Stomach (tissue), 9 donors: ENCODE data around the gene PKD2L2. TPM values are rescaled to one million over a fixed set of nuclear protein-coding genes. Genes with fewer than 3 reads are reported as not detected.

Experiments used
- DNase-seq, 2 donors: peaks; one replicate each; pipeline versions ENCODE4 v3.0.0 to v3.0.0-alpha.2; 2013 to 2019
- H3K27ac ChIP-seq, 5 donors: fragments of 200-600 bp in 4 of 5; sonication (generic) in 4 of 5; one replicate each; pipeline ENCODE4 v1.5.1; 2013 to 2019; ENCODE audit warnings: mild to moderate bottlenecking in 1 of 5, moderate library complexity in 1 of 5
- H3K27me3 ChIP-seq, 3 donors: fragments of 200-600 bp; sonication (generic); one replicate each; pipeline ENCODE4 v1.5.1; 2017 to 2019; ENCODE audit warnings: mixed run types in 1 of 3
- H3K36me3 ChIP-seq, 4 donors: fragments of 200-600 bp; sonication (generic); 1 replicate in 3 of 4; 2 replicates in 1 of 4; pipeline ENCODE4 v1.5.1; 2016 to 2019
- H3K4me1 ChIP-seq, 4 donors: fragments of 200-600 bp; sonication (generic); one replicate each; pipeline ENCODE4 v1.5.1; 2016 to 2019
- H3K4me3 ChIP-seq, 4 donors: fragments of 200-600 bp; sonication (generic) in 3 of 4; one replicate each; pipeline ENCODE4 v1.5.1; 2016 to 2019; ENCODE audit warnings: mild to moderate bottlenecking in 1 of 4
- H3K9me3 ChIP-seq, 4 donors: fragments of 200-600 bp; sonication (generic); one replicate each; pipeline ENCODE4 v1.5.1; 2016 to 2019
- EP300 ChIP-seq: sonication (generic); formaldehyde crosslinking; IDR thresholded peaks from one replicate; pipeline ENCODE4 v1.6.1; 2017; ENCODE audit warnings: antibody characterized with exemption
- POLR2A ChIP-seq, 4 donors: fragments of 450-650 bp; IDR thresholded peaks; one replicate each; pipeline ENCODE4 v1.6.1; 2016; ENCODE audit warnings: antibody characterized with exemption in 4 of 4, control low read depth in 2 of 4, mild to moderate bottlenecking in 1 of 4, moderate library complexity in 1 of 4
- POLR2AphosphoS5 ChIP-seq, 3 donors: sonication (generic); formaldehyde crosslinking; IDR thresholded peaks; one replicate each; pipeline ENCODE4 v1.6.1; 2016; ENCODE audit warnings: antibody characterized with exemption in 3 of 3
- WGBS, 5 donors: extraction: QIAGEN DNeasy Blood & Tissue Kit in 3 of 5; methylation state at CpG; one replicate each; pipeline versions ENCODE4 v1.1.5 to v1.1.7; 2013 to 2018; 5-methylcytosine and 5-hydroxymethylcytosine counted together
- intact Hi-C: fragments of 100-400 bp; cut with DNase I; formaldehyde crosslinking; loops from one replicate; pipeline ENCODE4 v1.15.1; 2023; ENCODE audit warnings: low total_unique reads
- polyA plus RNA-seq, 3 donors: library from polyadenylated mRNA; stranded (reverse); fragments of 200-250 nt; gene quantifications; one replicate each; pipeline ENCODE4 v1.2.3, GENCODE V29; 2013
- total RNA-seq, 5 donors: library from RNA; depleted of rRNA; stranded (reverse); fragments of >200 nt; gene quantifications; one replicate each; pipeline versions ENCODE4 v1.1.0 to v1.2.3, GENCODE V29; 2014 to 2016
- TF ChIP-seq, protein P1 (sequence below), 7 experiments: fragments of 450-650 bp in 4 of 7; fragments of 200-600 bp in 3 of 7; sonication (generic) in 3 of 7; IDR thresholded peaks; one replicate each; pipeline ENCODE4 v1.5.1; 2016 to 2019; ENCODE audit warnings: antibody characterized with exemption in 7 of 7, control low read depth in 2 of 7, mild to moderate bottlenecking in 1 of 7
- donor health status: healthy with polysubstance abuse.
- donor health status: Bipolar disorder and iron deficiency.
- donor health status: healthy.

Gene PKD2L2
- total and polyA plus RNA-seq, 8 donors = not detected

- intact Hi-C loops = no loop called here
- no peaks in the 10 kb centered on the region for H3K9me3 ChIP-seq
- WGBS, 5 donors = 62 to 75% (median 69%) methylated on average over 3 of the region's 3 CpGs
- H3K4me1 ChIP-seq = no peaks in the 10 kb centered on the region
- no peak within 1 kb of the TSS for H3K27ac ChIP-seq
- H3K36me3 ChIP-seq = no peaks in the 10 kb centered on the region
- no peak for DNase-seq
- H3K27me3 ChIP-seq = no peaks in the 10 kb centered on the region
- H3K4me3 ChIP-seq = no peak within 1 kb of the TSS
- no peak for TF ChIP-seq EP300
- TF ChIP-seq POLR2A (IDR thresholded peaks at IDR 0.05) = no peak
- TF ChIP-seq, protein P1, sequence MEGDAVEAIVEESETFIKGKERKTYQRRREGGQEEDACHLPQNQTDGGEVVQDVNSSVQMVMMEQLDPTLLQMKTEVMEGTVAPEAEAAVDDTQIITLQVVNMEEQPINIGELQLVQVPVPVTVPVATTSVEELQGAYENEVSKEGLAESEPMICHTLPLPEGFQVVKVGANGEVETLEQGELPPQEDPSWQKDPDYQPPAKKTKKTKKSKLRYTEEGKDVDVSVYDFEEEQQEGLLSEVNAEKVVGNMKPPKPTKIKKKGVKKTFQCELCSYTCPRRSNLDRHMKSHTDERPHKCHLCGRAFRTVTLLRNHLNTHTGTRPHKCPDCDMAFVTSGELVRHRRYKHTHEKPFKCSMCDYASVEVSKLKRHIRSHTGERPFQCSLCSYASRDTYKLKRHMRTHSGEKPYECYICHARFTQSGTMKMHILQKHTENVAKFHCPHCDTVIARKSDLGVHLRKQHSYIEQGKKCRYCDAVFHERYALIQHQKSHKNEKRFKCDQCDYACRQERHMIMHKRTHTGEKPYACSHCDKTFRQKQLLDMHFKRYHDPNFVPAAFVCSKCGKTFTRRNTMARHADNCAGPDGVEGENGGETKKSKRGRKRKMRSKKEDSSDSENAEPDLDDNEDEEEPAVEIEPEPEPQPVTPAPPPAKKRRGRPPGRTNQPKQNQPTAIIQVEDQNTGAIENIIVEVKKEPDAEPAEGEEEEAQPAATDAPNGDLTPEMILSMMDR (IDR thresholded peaks at IDR 0.05) = no peak
- TF ChIP-seq POLR2AphosphoS5 (IDR thresholded peaks at IDR 0.05) = no peak
These were observed 21.6 kb upstream of the PKD2L2 start, which contains the start of gene MYOT for GRCh38 chr5:137867664-137868063. MYOT (plus strand) TSS chr5:137867860; CDS start chr5:137870652, 2,792 bp downstream.

DNA sequence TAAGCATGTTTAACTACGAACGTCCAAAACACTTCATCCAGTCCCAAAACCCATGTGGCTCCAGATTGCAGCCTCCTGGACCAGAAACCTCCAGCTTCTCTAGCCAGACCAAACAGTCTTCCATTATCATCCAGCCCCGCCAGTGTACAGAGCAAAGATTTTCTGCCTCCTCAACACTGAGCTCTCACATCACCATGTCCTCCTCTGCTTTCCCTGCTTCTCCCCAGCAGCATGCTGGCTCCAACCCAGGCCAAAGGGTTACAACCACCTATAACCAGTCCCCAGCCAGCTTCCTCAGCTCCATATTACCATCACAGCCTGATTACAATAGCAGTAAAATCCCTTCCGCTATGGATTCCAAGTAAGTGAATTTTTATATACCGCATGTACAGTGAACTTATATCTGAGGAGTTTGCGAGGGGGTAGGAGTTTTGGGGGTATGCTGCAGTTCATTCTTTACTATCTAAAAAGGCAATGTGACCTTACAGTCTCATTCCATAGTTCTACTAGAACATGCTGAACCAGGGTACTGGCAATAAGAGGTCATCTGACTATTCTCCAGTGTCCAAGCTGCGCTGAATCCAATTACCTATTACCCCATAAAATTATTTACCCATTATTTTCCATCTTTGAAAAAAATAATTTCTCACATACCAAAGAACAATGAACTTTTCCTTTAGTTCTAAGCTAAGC lies 18.5 kb upstream of the PKD2L2 start:
- TF ChIP-seq EP300 (no peak), POLR2A (IDR thresholded peaks at IDR 0.05) (no peak), POLR2AphosphoS5 (IDR thresholded peaks at IDR 0.05) (no peak)
- TF ChIP-seq, protein P1 (IDR thresholded peaks at IDR 0.05) = no peak
- DNase-seq = no peak
- H3K27me3 ChIP-seq = no peaks in the 10 kb centered on the region
- intact Hi-C loops = no loop called here
- WGBS, 5 donors = 90 to 97% (median 95%) methylated on average over 7 of the region's 7 CpGs
- no peaks in the 10 kb centered on the region for H3K4me1 ChIP-seq
- no peak overlapping the region for H3K27ac ChIP-seq
- no peaks in the 10 kb centered on the region for H3K9me3 ChIP-seq
- H3K4me3 ChIP-seq = no peak overlapping the region
- H3K36me3 ChIP-seq = no peaks in the 10 kb centered on the region

DNA sequence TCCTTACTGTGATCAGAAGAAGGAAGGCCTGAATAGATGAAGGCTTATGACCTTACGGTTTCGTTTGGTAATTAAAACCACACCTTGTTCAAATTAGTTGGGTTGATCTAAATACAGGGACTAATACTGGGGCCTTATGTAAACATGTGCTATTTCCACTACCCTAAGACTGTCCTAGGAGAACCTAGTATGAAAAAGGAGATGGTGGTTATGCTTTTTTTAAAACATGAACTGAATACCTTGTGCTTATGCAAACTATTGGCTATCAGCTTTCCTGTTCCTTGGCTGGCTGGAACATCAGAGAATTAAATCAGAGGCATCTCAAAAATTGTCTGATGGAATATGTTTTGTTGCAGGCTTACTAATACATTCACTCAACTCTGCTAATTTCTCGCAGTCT lies 17.7 kb upstream of the PKD2L2 start:
- intact Hi-C loops = no loop called here
- WGBS, 5 donors = 82 to 86% (median 84%) methylated on average over 3 of the region's 3 CpGs

GRCh38 chr5:137872466-137872865 lies 16.8 kb upstream of the PKD2L2 start:
- Histone ChIP-seq H3K9me3 (no peaks in the 10 kb centered on the region), H3K4me3 (no peak overlapping the region), H3K4me1 (no peaks in the 10 kb centered on the region), H3K27ac (no peak overlapping the region), H3K27me3 (no peaks in the 10 kb centered on the region), H3K36me3 (no peaks in the 10 kb centered on the region)
- TF ChIP-seq POLR2AphosphoS5 (IDR thresholded peaks at IDR 0.05) = no peak
- TF ChIP-seq, protein P1 (IDR thresholded peaks at IDR 0.05) = no peak
- no peak for TF ChIP-seq EP300
- no peak for TF ChIP-seq POLR2A (IDR thresholded peaks at IDR 0.05)
- intact Hi-C loops = no loop called here
- WGBS, 5 donors = 78 to 86% (median 82%) methylated on average over 3 of the region's 3 CpGs
- DNase-seq = no peak

More for the DNA sequence above, 17.7 kb upstream of the PKD2L2 start:
- DNase-seq = no peak
- H3K4me3 ChIP-seq = no peak overlapping the region
- no peak overlapping the region for H3K27ac ChIP-seq
- H3K9me3 ChIP-seq = no peaks in the 10 kb centered on the region
- no peaks in the 10 kb centered on the region for H3K27me3 ChIP-seq
- no peaks in the 10 kb centered on the region for H3K4me1 ChIP-seq
- no peak for TF ChIP-seq POLR2A (IDR thresholded peaks at IDR 0.05)
- TF ChIP-seq, protein P1 (IDR thresholded peaks at IDR 0.05) = no peak
- TF ChIP-seq POLR2AphosphoS5 (IDR thresholded peaks at IDR 0.05) = no peak
- TF ChIP-seq EP300 = no peak
- no peaks in the 10 kb centered on the region for H3K36me3 ChIP-seq
